Midbrain (tissue), 1 donor: Measurements from ENCODE around the gene PDZD7.
A peak's percentile ranks its signal among the peaks of the same experiment; 100 is the strongest.

ENCODE experiments used
- DNase-seq: peaks from one replicate; lab custom pipeline; 2025; lab: John Stamatoyannopoulos, UW

PDZD7 gene

GRCh38 chr10:101031128-101031795 is at the start of gene PDZD7, which contains the start of gene SFXN3:
PDZD7 (minus strand) TSS chr10:101031129; CDS start chr10:101030219, 910 bp downstream.
SFXN3 (plus strand) TSS chr10:101031234; CDS start chr10:101034695, 3,461 bp downstream.
- peak; percentile 95 for DNase-seq

DNA sequence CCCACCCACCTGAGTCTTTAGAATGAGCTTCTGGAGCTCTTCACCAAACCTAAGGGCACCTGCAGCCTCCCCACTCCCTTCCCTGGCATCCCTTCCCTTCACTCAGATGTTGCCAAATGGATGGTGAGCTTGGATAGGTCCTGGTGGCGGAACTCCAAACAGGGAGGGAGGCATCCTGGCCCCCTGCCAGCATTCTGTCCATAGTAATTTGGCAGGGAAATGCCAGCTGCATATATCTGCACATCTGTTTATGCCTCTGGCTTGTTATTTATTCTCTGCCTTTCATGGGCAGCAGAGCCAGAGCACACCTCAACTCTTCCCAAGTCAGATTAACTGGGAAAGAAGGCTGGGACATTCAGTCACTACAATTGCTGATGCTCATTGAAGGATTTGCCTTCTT is 48.9 kb upstream of the PDZD7 start:
- no peak for DNase-seq

- DNase-seq: no peak
Observed at GRCh38 chr10:101076630-101077029, 45.7 kb upstream of the PDZD7 start.

DNA sequence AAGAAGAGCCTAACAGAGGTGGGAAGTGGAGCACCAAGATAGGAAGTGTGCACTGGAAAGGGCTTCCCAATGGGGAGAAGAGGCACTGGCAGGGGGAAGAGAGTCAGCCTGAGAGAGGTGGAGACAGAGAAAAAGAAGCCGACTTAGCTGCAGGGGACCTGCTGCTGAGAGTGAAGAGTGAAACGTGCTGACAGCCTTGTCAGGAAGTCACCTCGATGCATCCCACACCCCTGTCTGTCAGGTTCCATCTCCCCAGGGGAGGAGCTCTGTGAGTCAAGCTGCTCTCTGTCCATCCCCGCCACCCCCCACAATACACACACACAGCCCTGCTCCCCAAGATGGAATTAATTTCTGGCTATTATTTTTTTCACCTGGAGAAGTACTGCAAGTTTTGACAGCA is 44.8 kb upstream of the PDZD7 start:
- no peak for DNase-seq

DNA sequence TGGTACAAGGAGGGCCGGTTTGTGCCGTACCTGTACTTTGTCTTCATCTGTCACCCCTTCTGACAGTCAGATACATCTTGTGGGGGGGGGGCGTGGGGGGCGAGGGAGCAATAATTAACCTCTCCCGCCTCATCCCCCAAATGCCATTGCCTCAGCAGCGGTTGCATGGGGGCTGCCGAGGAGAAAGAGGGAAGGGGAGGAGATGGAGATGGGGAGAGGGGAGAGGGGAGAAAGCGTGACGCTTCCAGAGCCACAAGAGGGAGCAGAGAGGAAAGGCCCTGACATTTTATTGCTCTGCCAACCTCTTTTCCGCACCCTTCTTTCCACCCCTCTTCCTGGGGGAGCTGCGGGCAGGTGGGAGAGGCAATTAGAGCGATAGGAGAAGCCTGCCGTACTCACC is 42.7 kb upstream of the PDZD7 start:
- no peak for DNase-seq

- no peak for DNase-seq
Observed at GRCh38 chr10:101072923-101073322, 42.0 kb upstream of the PDZD7 start.

- no peak for DNase-seq
Observed at GRCh38 chr10:101071885-101072433, 41.0 kb upstream of the PDZD7 start.

GRCh38 chr10:101071267-101071884 is 40.4 kb upstream of the PDZD7 start:
- DNase-seq: no peak

GRCh38 chr10:101070098-101070497 is 39.2 kb upstream of the PDZD7 start:
- DNase-seq: no peak

GRCh38 chr10:101069441-101069840 is 38.5 kb upstream of the PDZD7 start:
- DNase-seq: no peak

DNA sequence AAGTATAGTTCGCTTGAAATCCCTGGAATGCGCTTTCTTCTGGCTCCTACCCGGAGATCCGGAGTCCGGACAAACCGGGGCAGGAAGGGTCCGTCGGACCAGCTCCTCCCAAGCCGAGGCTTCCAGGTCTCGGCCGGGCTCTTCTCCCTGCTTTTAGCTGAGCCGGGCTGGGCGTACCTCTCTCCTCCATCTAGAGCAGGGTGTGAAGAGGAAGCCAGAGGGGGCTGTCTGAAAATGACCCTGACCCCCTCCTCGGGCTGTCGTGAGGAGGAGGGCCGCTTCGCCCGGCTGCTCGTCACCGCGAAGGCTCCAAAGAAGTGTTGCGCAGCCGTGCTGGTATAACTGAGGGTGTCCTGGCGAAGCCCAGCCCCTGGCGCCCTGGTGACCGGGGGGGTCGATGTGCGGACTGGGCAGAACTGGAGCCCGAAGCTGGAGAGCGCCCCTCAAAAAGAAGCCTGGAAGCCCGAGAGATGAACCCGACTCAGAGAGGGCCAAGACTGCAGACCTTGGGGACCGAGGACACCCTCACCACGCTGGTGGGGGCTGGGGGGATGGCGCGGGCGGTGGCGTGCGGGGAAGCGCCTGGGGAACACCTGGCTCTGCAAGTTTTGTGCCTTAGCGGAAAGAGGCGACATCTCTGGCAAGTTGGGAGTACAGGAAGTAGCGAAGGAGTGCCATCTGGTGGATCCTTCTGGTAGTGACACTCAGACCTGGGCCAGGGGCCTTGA is 36.6 kb upstream of the PDZD7 start:
- peak; percentile 78 for DNase-seq

DNA sequence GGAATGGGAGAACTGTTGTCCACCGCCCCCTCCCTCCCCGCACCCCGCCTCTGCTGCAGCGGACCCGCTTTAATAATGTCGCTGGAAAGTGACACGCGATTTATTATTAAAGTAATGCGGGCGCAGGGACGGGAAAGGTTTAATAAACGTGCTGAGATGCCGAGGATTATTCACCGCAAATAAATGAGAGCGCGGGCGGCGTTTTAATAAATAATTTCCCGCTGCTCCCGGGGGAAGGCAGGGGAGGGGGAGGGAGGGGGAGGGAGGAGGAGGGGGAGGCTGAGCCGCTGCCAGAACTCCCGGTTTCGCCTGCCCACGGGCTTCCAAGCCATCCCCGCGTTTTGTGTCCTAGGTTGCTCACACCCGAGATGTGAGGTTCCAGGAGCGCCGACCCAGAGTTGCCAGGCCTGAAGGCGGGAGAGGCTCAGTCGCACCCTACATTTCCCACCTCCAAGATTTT is 36.0 kb upstream of the PDZD7 start:
- no peak for DNase-seq

GRCh38 chr10:101066146-101066895 is 35.4 kb upstream of the PDZD7 start:
- DNase-seq: no peak

GRCh38 chr10:101065481-101066145 is 34.7 kb upstream of the PDZD7 start:
- DNase-seq: no peak

GRCh38 chr10:101064415-101065030 is 33.6 kb upstream of the PDZD7 start:
- DNase-seq: no peak

DNA sequence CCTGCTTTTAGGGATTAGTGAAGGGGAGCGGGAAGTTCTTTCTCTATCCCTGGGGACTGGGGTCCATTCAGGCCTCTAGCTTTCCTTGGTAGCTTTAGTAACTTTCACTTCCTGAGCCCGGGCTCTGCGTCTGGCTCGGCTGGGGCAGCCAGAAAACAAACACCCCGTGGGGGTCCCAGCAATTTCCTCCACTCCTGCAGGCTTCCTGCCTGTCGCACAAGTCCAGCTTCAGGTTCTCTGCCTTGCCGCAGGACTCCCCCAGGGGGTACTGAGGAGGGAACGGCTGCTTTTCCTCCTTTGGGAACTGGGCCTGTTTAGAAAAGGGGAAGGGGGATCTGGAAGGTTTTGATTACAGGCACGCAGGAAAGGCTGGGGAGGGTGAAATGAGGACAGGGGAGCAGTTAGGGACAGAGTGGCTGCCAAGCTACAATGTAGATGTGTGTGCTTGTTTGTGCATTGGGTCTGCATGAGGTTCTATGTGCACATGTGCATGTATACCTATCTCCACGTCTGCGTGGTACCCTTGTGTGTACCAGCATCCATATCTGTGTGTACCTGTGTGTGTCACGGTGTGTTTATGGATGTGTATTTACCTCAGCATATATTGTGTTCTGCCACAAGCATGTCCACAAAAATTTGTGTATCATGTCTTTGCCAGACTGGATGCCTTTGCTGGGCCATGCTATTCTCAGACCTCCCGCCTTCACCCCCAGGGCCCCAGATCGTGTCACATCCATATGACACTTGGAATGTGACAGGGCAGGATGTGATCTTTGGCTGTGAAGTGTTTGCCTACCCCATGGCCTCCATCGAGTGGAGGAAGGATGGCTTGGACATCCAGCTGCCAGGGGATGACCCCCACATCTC is 32.9 kb upstream of the PDZD7 start:
- no peak for DNase-seq

- DNase-seq: no peak
Observed at GRCh38 chr10:101063050-101063525, 32.2 kb upstream of the PDZD7 start.

DNA sequence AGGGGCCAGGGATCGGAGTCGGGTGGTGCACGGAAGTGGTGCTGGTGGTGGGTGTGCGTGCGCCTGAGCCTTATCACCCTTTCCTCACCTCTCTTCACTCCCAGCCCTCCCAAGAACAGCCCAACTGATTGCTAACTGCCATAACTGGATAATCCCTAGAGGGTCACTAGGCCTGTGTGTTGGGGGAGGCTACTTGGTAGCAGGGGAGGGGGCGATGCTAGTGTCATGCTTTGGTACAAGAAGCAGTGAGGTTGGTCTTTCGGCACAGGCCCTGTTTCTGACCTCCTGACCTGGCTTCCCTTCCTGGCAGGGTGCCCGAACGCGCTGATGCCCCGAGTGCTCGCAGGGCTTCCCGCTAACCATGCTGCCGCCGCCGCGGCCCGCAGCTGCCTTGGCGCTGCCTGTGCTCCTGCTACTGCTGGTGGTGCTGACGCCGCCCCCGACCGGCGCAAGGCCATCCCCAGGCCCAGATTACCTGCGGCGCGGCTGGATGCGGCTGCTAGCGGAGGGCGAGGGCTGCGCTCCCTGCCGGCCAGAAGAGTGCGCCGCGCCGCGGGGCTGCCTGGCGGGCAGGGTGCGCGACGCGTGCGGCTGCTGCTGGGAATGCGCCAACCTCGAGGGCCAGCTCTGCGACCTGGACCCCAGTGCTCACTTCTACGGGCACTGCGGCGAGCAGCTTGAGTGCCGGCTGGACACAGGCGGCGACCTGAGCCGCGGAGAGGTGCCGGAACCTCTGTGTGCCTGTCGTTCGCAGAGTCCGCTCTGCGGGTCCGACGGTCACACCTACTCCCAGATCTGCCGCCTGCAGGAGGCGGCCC is 31.5 kb upstream of the PDZD7 start:
- DNase-seq: no peak
